GM12878 (cell line): ENCODE data around the gene PNPLA5. TPM values are rescaled to one million over a fixed set of nuclear protein-coding genes. Genes with fewer than 3 reads are reported as not detected.

Experiments
- ATAC-seq: fragments of 200-7000 bp; cut with Tn5 transposase; 3 replicates; pipeline ENCODE4 v1.9.1; 2020; ENCODE audit warnings: mild to moderate bottlenecking, moderate library complexity
- BruUV-seq: library from RNA; stranded (reverse); fragments of 400-500 nt; replicated peaks from 2 replicates; lab custom pipeline; 2021; lab: Mats Ljungman, UMichigan
- CTCF ChIA-PET: fragments of 300-600 bp; sonication (Branson Sonifier 250); formaldehyde crosslinking; extraction: SDS; loops from one replicate; lab custom pipeline; 2021; ENCODE audit warnings: inconsistent platforms; lab: Yijun Ruan, JAX
- POLR2A ChIA-PET: fragments of 350-600 bp; formaldehyde crosslinking; extraction: SDS; loops from one replicate; lab custom pipeline; 2021; ENCODE audit warnings: inconsistent platforms; lab: Charles Lee
- RAD21 ChIA-PET: fragments of 300-600 bp; sonication (Branson Sonifier 250); formaldehyde crosslinking; loops from one replicate; lab custom pipeline; 2023; ENCODE audit warnings: antibody characterized with exemption; ENCODE audit not compliant: unreplicated experiment; lab: Charles Lee
- SMC1A ChIA-PET: fragments of 300-600 bp; sonication (Branson Sonifier 250); formaldehyde crosslinking; loops from one replicate; lab custom pipeline; 2023; ENCODE audit not compliant: unreplicated experiment, uncharacterized antibody; lab: Charles Lee
- DNase-seq: peaks from one replicate; pipeline ENCODE4 v3.0.0-alpha.2; 2011; ENCODE audit warnings: low read depth, low spot score
- FAIRE-seq: peaks from 3 replicates; lab custom pipeline; 2011; peaks lifted over from hg19 to GRCh38; lab: Jason Lieb, UNC
- H2AFZ ChIP-seq: 2 replicates; pipeline ENCODE4 v1.6.0; 2011; ENCODE audit warnings: low read depth, low read length, control low read depth; ENCODE audit not compliant: control insufficient read depth
- H3K27ac ChIP-seq: 2 replicates; pipeline ENCODE4 v1.5.1; 2011; ENCODE audit warnings: control low read depth; ENCODE audit not compliant: control insufficient read depth, insufficient read depth
- H3K27me3 ChIP-seq, 2 experiments: replicated peaks in 1 of 2; 2 replicates each; pipeline versions ENCODE4 v1.6.0 to v1.6.1; 2011; ENCODE audit warnings: low read length in 1 of 2; ENCODE audit not compliant: control insufficient read depth in 2 of 2, insufficient read depth in 2 of 2
- H3K36me3 ChIP-seq, 2 experiments: 2 replicates each; pipeline ENCODE4 v1.5.1; 2011; ENCODE audit warnings: low read length in 1 of 2; ENCODE audit not compliant: control insufficient read depth in 2 of 2, insufficient read depth in 2 of 2
- H3K4me1 ChIP-seq: 2 replicates; pipeline ENCODE4 v1.6.1; 2011; ENCODE audit warnings: mild to moderate bottlenecking, low read length, moderate library complexity, mixed read lengths; ENCODE audit not compliant: control insufficient read depth, insufficient read depth
- H3K4me2 ChIP-seq: 2 replicates; pipeline ENCODE4 v1.6.0; 2011; ENCODE audit warnings: control low read depth; ENCODE audit not compliant: control insufficient read depth, insufficient read depth
- H3K4me3 ChIP-seq: fragments of 200-600 bp; sonication (generic); 2 replicates; pipeline ENCODE4 v1.5.1; 2016
- H3K79me2 ChIP-seq: 2 replicates; pipeline ENCODE4 v1.6.0; 2011; ENCODE audit warnings: low read length; ENCODE audit not compliant: control insufficient read depth, insufficient read depth
- H3K9ac ChIP-seq: 2 replicates; pipeline ENCODE4 v1.8.0; 2011; ENCODE audit warnings: low read length, control low read depth, mixed read lengths; ENCODE audit not compliant: control insufficient read depth, insufficient read depth
- H3K9me3 ChIP-seq: replicated peaks from 3 replicates; pipeline ENCODE4 v1.5.1; 2011; ENCODE audit warnings: mild to moderate bottlenecking, low read length; ENCODE audit not compliant: control insufficient read depth, insufficient read depth
- H4K20me1 ChIP-seq: 2 replicates; pipeline ENCODE4 v1.6.0; 2011; ENCODE audit not compliant: control insufficient read depth, insufficient read depth
- CBX5 ChIP-seq: sonication (generic); IDR thresholded peaks from 2 replicates; pipeline ENCODE4 v1.6.1; 2016; ENCODE audit warnings: low read depth, moderate library complexity, mild to moderate bottlenecking, inconsistent platforms
- CREM ChIP-seq: IDR thresholded peaks from 2 replicates; pipeline ENCODE4 v1.6.1; 2014; ENCODE audit warnings: antibody characterized with exemption, low read depth
- IRF4 ChIP-seq: IDR thresholded peaks from 2 replicates; pipeline ENCODE4 v1.6.1; 2011; ENCODE audit warnings: low read depth, low read length
- JUNB ChIP-seq: IDR thresholded peaks from 2 replicates; pipeline ENCODE4 v1.6.1; 2016; ENCODE audit warnings: antibody characterized with exemption, mild to moderate bottlenecking
- JUND ChIP-seq: IDR thresholded peaks from 2 replicates; pipeline ENCODE4 v1.6.1; 2012; ENCODE audit warnings: low read depth, mild to moderate bottlenecking, low read length, improper control_type of control experiment, moderate library complexity
- MTA3 ChIP-seq: IDR thresholded peaks from 2 replicates; pipeline ENCODE4 v1.6.1; 2012; ENCODE audit warnings: low read length, inconsistent platforms, borderline replicate concordance
- NFYA ChIP-seq: IDR thresholded peaks from 2 replicates; pipeline ENCODE4 v1.6.1; 2011; ENCODE audit warnings: low read depth, mild to moderate bottlenecking, low read length, improper control_type of control experiment, borderline replicate concordance
- NR2C2 ChIP-seq: IDR thresholded peaks from 2 replicates; pipeline ENCODE4 v1.6.1; 2011; ENCODE audit warnings: borderline replicate concordance, low read depth; ENCODE audit not compliant: control insufficient read depth, insufficient read length
- NR2F1 ChIP-seq: fragments of 450-650 bp; conservative IDR thresholded peaks from 2 replicates; pipeline ENCODE4 v1.6.1; 2017; ENCODE audit warnings: mild to moderate bottlenecking
- POLR2AphosphoS5 ChIP-seq: IDR thresholded peaks from 2 replicates; pipeline ENCODE4 v1.6.1; 2011; ENCODE audit warnings: mild to moderate bottlenecking, low read length, inconsistent platforms
- ZZZ3 ChIP-seq: IDR thresholded peaks from 2 replicates; pipeline ENCODE4 v1.6.1; 2011; ENCODE audit warnings: low read depth; ENCODE audit not compliant: control insufficient read depth, insufficient read length
- WGBS: methylation state at CpG from one replicate; pipeline ENCODE4 v1.1.6; 2016; ENCODE audit warnings: low lambda C conversion rate; ENCODE audit not compliant: insufficient replicate concordance, insufficient coverage; ENCODE audit errors: missing lambda C conversion rate; 5-methylcytosine and 5-hydroxymethylcytosine counted together
- in situ Hi-C: fragments of 300-500 bp; cut with MboI; formaldehyde crosslinking; loops from 9 replicates; pipeline ENCODE4 v1.14.3; 2018; ENCODE audit warnings: mixed read lengths
- intact Hi-C: fragments of 100-400 bp; cut with micrococcal nuclease; formaldehyde crosslinking; loops from one replicate; pipeline ENCODE4 v1.14.2; 2022; ENCODE audit not compliant: unreplicated experiment
- polyA plus RNA-seq, 11 experiments: library from polyadenylated mRNA; depleted of rRNA in 4 of 11; unstranded in 6 of 11; stranded (reverse) in 5 of 11; fragments of >200 nt; fragmentation: Nextera tagmentation in 4 of 11; fragmentation: Illumina TruSeq in 1 of 11; extraction: Ambion mirVana in 4 of 11; extraction: Trizol in 1 of 11; gene quantifications; 1 replicate in 1 of 11; 2 replicates in 10 of 11; pipeline versions ENCODE4 v1.2.1 to v1.2.3, GENCODE V29; 2011 to 2016; ENCODE audit warnings: inconsistent platforms in 2 of 11, missing spikeins in 2 of 11, low read depth in 1 of 11
- total RNA-seq, 4 experiments: library from RNA; depleted of rRNA in 3 of 4; stranded (reverse); fragments of >200 nt in 3 of 4; fragmentation: Illumina TruSeq in 1 of 4; extraction: Trizol in 1 of 4; gene quantifications; 2 replicates each; pipeline versions ENCODE4 v1.2.1 to v1.2.3, GENCODE V29; 2013 to 2021
- TF ChIP-seq, protein P1 (sequence below): fragments of 450-650 bp; IDR thresholded peaks from 2 replicates; pipeline ENCODE4 v1.6.1; 2017; ENCODE audit warnings: mild to moderate bottlenecking, moderate library complexity

PNPLA5 gene
- total and polyA plus RNA-seq, 10 of the 15 experiments (the other 5 are each of a cell fraction or from before 2014, with no cell fraction given) = not detected

GRCh38 chr22:43832393-43833265, 59.2 kb downstream of the PNPLA5 start:
- in situ Hi-C loops (no loop called here), intact Hi-C loops (no loop called here)
- RAD21 ChIA-PET = no interaction called here
- Histone ChIP-seq H3K4me3 (no peak overlapping the region), H3K9ac (no peak overlapping the region), H3K79me2 (no peaks in the 10 kb centered on the region), H3K27me3 (no peaks in the 10 kb centered on the region; a peak in 1 of 4 replicates)
- no peak for DNase-seq
- TF ChIP-seq MTA3 (no peak), NR2F1 (no peak), IRF4 (no peak), CBX5 (no peak), NR2C2 (no peak), ZZZ3 (no peak), NFYA (no peak), JUNB (no peak), JUND (no peak), POLR2AphosphoS5 (no peak), CREM (no peak)
- TF ChIP-seq, protein P1, sequence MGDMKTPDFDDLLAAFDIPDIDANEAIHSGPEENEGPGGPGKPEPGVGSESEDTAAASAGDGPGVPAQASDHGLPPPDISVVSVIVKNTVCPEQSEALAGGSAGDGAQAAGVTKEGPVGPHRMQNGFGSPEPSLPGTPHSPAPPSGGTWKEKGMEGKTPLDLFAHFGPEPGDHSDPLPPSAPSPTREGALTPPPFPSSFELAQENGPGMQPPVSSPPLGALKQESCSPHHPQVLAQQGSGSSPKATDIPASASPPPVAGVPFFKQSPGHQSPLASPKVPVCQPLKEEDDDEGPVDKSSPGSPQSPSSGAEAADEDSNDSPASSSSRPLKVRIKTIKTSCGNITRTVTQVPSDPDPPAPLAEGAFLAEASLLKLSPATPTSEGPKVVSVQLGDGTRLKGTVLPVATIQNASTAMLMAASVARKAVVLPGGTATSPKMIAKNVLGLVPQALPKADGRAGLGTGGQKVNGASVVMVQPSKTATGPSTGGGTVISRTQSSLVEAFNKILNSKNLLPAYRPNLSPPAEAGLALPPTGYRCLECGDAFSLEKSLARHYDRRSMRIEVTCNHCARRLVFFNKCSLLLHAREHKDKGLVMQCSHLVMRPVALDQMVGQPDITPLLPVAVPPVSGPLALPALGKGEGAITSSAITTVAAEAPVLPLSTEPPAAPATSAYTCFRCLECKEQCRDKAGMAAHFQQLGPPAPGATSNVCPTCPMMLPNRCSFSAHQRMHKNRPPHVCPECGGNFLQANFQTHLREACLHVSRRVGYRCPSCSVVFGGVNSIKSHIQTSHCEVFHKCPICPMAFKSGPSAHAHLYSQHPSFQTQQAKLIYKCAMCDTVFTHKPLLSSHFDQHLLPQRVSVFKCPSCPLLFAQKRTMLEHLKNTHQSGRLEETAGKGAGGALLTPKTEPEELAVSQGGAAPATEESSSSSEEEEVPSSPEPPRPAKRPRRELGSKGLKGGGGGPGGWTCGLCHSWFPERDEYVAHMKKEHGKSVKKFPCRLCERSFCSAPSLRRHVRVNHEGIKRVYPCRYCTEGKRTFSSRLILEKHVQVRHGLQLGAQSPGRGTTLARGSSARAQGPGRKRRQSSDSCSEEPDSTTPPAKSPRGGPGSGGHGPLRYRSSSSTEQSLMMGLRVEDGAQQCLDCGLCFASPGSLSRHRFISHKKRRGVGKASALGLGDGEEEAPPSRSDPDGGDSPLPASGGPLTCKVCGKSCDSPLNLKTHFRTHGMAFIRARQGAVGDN = no peak
- TF ChIP-seq, all 136 proteins: peak for 0
- CTCF ChIA-PET = no interaction called here
- POLR2A ChIA-PET = no interaction called here
- Histone ChIP-seq H3K4me2 (no peak overlapping the region), H3K27ac (no peak overlapping the region), H3K36me3 (no peaks in the 10 kb centered on the region), H4K20me1 (no peaks in the 10 kb centered on the region), H3K9me3 (no peaks in the 10 kb centered on the region), H2AFZ (no peak overlapping the region), H3K4me1 (no peaks in the 10 kb centered on the region)
- WGBS = 36% methylated on average over 17 of the region's 18 CpGs
- SMC1A ChIA-PET = no interaction called here
- FAIRE-seq (no peak), ATAC-seq (no peak)
- no TSS peak for BruUV-seq
